Sigmoid colon (tissue), 3 donors: ENCODE data around the gene TACC2.

Experiments used
- CTCF ChIP-seq, 4 experiments: fragments of 450-650 bp in 3 of 4; fragments of 200-600 bp in 1 of 4; IDR thresholded peaks; one replicate each; pipeline ENCODE4 v1.5.1; 2016 to 2019; ENCODE audit warnings: antibody characterized with exemption in 4 of 4, mild to moderate bottlenecking in 3 of 4, moderate library complexity in 2 of 4
- POLR2A ChIP-seq, 2 donors: fragments of 450-650 bp; IDR thresholded peaks; one replicate each; pipeline ENCODE4 v1.6.1; 2016; ENCODE audit warnings: antibody characterized with exemption in 2 of 2, mild to moderate bottlenecking in 2 of 2, moderate library complexity in 2 of 2

- TF ChIP-seq CTCF (IDR thresholded peaks at IDR 0.05) (no peak), POLR2A (IDR thresholded peaks at IDR 0.05) (no peak)
Measured at GRCh38 chr10:122173766-122174435, 184.9 kb downstream of the TACC2 start.
